GM18498 (cell line): ENCODE measurements around the gene SPTBN2.
"Not testable (repeated sequence)": the region's sequence is repeated elsewhere in the genome, so short reads cannot be mapped to it uniquely, and the experiment has no call there.

Experiments
- ATAC-seq: cut with Tn5 transposase; IDR thresholded peaks from one replicate; pipeline ENCODE4 v1.9.1; 2021; ENCODE audit warnings: mild to moderate bottlenecking, moderate library complexity; ENCODE audit not compliant: unreplicated experiment

Gene SPTBN2

GRCh38 chr11:66641834-66642233 is 87.2 kb downstream of the SPTBN2 start:
- no peak for ATAC-seq

GRCh38 chr11:66639814-66640340 is 89.1 kb downstream of the SPTBN2 start:
- not testable (repeated sequence) for ATAC-seq

GRCh38 chr11:66639066-66639813 is 89.8 kb downstream of the SPTBN2 start:
- no peak for ATAC-seq

DNA sequence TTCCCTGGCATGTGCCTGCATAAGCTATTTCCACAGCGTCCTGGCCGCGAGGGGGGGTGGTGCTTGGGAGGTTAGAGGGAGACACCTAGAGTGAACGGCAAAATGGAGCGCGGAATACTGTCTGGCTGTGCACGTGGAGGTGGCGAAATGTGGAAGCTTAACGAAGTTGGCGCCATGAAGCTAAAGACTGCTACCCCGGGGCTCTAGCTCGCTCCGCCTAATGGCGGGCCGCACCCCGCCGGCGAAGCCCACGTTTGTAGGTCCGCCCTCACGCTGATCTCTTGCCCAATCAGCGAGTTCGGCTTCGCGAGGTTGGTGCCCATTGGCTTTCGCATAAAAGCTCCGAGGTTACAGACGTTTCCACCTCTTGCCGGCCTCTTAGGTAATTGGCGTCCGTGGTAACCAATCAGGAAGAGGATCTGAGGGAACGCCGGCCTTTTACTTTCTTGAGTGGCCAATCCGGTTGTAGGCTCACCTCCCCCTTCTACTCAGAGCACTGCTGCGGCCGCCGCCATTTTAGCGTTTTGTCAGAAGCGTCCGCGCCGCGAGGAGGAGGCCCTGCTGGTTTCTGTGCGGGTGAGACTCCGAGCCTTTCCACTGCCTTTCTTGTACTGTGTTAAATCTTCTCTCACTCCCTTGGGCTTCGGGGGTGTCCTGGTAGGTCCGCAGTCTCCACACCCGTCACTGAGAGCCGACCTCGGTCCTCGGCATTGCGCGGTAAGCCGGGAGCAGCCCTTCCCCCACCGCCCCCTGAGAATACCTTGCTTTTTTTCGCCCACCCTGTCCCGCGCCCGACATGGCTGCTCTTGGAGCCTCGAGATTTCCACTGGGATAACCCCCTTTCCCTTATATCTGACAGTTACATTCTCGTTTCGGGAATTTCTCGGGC is 90.6 kb downstream of the SPTBN2 start, which contains the start of gene RBM4:
RBM4 (plus strand) TSS at position 527 of the 889 bp plus-strand sequence. CDS start 1,009 bp downstream, outside the sequence.
- ATAC-seq: peak; percentile 96

GRCh38 chr11:66637557-66638176 is 91.3 kb downstream of the SPTBN2 start:
- ATAC-seq: no peak

GRCh38 chr11:66636411-66636810 is 92.6 kb downstream of the SPTBN2 start:
- no peak for ATAC-seq
